Endothelial cell of umbilical vein (primary cell): Measurements from ENCODE around the gene MT3. TPM values are rescaled to one million over a fixed set of nuclear protein-coding genes. Genes with fewer than 3 reads are reported as not detected.

Experiments
- BruUV-seq: library from RNA; stranded (reverse); fragments of 400-500 nt; replicated peaks from 2 replicates; lab custom pipeline; 2021; lab: Mats Ljungman, UMichigan
- CTCF ChIA-PET: fragments of 300-600, 350-600 bp; sonication (Branson Sonifier 250); formaldehyde crosslinking; loops from one replicate; lab custom pipeline; 2021; ENCODE audit warnings: antibody characterized with exemption, inconsistent platforms; lab: Charles Lee
- POLR2A ChIA-PET: fragments of 300-600, 350-600 bp; sonication (Branson Sonifier 250); formaldehyde crosslinking; loops from one replicate; lab custom pipeline; 2021; ENCODE audit warnings: antibody characterized with exemption, inconsistent platforms; lab: Charles Lee
- DNase-seq: peaks from one replicate; pipeline ENCODE4 v3.0.0-alpha.2; 2011; ENCODE audit warnings: low read depth, low spot score
- FAIRE-seq: peaks from 2 replicates; lab custom pipeline; 2011; peaks lifted over from hg19 to GRCh38; lab: Jason Lieb, UNC
- H2AFZ ChIP-seq: 2 replicates; pipeline ENCODE4 v1.6.0; 2012; ENCODE audit warnings: low read depth, low read length, control low read depth, inconsistent platforms
- H3K27ac ChIP-seq: 2 replicates; pipeline ENCODE4 v1.5.1; 2011; ENCODE audit warnings: low read depth, mild to moderate bottlenecking, control low read depth, low read length, moderate library complexity; ENCODE audit not compliant: insufficient read depth
- H3K27me3 ChIP-seq, 2 experiments: 2 replicates each; pipeline versions ENCODE4 v1.6.0 to v1.6.1; 2011; ENCODE audit warnings: low read length in 2 of 2, mixed read lengths in 1 of 2; ENCODE audit not compliant: control insufficient read depth in 2 of 2, insufficient read depth in 2 of 2
- H3K36me3 ChIP-seq, 2 experiments: 2 replicates in 1 of 2; 3 replicates in 1 of 2; pipeline ENCODE4 v1.5.1; 2011; ENCODE audit warnings: low read length in 2 of 2, mild to moderate bottlenecking in 1 of 2, moderate library complexity in 1 of 2; ENCODE audit not compliant: control insufficient read depth in 2 of 2, insufficient read depth in 2 of 2; ENCODE audit errors: extremely low read depth in 1 of 2
- H3K4me1 ChIP-seq: 3 replicates; pipeline ENCODE4 v1.5.1; 2011; ENCODE audit warnings: mild to moderate bottlenecking, low read length; ENCODE audit not compliant: control insufficient read depth, insufficient read depth; ENCODE audit errors: extremely low read depth
- H3K4me2 ChIP-seq: 2 replicates; pipeline ENCODE4 v1.6.1; 2011; ENCODE audit warnings: low read length, control low read depth, mixed read lengths; ENCODE audit not compliant: insufficient read depth
- H3K4me3 ChIP-seq, 3 experiments: fragments of 200-600 bp in 1 of 3; sonication (generic), shearing (Covaris generic) in 1 of 3; replicated peaks in 1 of 3; 2 replicates each; pipeline ENCODE4 v1.5.1; 2011 to 2016; ENCODE audit warnings: control low read depth in 3 of 3, low read length in 3 of 3, mild to moderate bottlenecking in 2 of 3, inconsistent platforms in 1 of 3, low read depth in 1 of 3, moderate library complexity in 1 of 3; ENCODE audit not compliant: insufficient read depth in 1 of 3
- H3K79me2 ChIP-seq: 2 replicates; pipeline ENCODE4 v1.6.0; 2012; ENCODE audit warnings: low read length, inconsistent platforms; ENCODE audit not compliant: control insufficient read depth, insufficient read depth
- H3K9ac ChIP-seq: replicated peaks from 2 replicates; pipeline ENCODE3; 2011; ENCODE audit warnings: low read length, control low read depth; ENCODE audit not compliant: insufficient read depth; ENCODE audit errors: extremely low read depth
- H3K9me1 ChIP-seq: replicated peaks from 3 replicates; pipeline ENCODE4 v1.6.0; 2011; ENCODE audit warnings: mild to moderate bottlenecking, low read length; ENCODE audit not compliant: control insufficient read depth, insufficient read depth; ENCODE audit errors: extremely low read depth
- H3K9me3 ChIP-seq: replicated peaks from 2 replicates; pipeline ENCODE4 v1.5.1; 2012; ENCODE audit warnings: low read length, inconsistent platforms; ENCODE audit not compliant: control insufficient read depth, insufficient read depth
- H4K20me1 ChIP-seq: replicated peaks from 2 replicates; pipeline ENCODE3; 2011; ENCODE audit warnings: mild to moderate bottlenecking, low read length; ENCODE audit not compliant: control insufficient read depth, insufficient read depth; ENCODE audit errors: extremely low read depth
- dilution Hi-C: fragments of 300-500 bp; cut with MboI; formaldehyde crosslinking; loops from one replicate; pipeline ENCODE4 v1.15.0; 2019; ENCODE audit warnings: low sequenced_read_pairs; ENCODE audit not compliant: extremely low pct_ligation_motif_present
- intact Hi-C: fragments of 100-400 bp; cut with micrococcal nuclease; formaldehyde crosslinking; loops from one replicate; pipeline ENCODE4 v1.10.0; 2022
- polyA plus RNA-seq, 4 experiments: library from polyadenylated mRNA; depleted of rRNA in 3 of 4; stranded (reverse) in 3 of 4; unstranded in 1 of 4; fragments of >200 nt; gene quantifications; 2 replicates each; pipeline versions ENCODE4 v1.2.1 to v1.2.3, GENCODE V29; 2011 to 2012; ENCODE audit warnings: missing spikeins in 1 of 4
- total RNA-seq: library from RNA; stranded (reverse); gene quantifications from 2 replicates; pipeline ENCODE4 v1.2.3, GENCODE V29; 2021
- TF ChIP-seq, protein P1 (sequence below), 2 donors: IDR thresholded peaks; 1 replicate in 1 of 2; 2 replicates in 1 of 2; pipeline ENCODE4 v1.5.1; 2011; ENCODE audit warnings: low read length in 2 of 2, mild to moderate bottlenecking in 2 of 2, moderate library complexity in 2 of 2, control low read depth in 1 of 2, inconsistent platforms in 1 of 2, low read depth in 1 of 2; ENCODE audit not compliant: insufficient read depth in 1 of 2; ENCODE audit errors: extremely low read depth in 1 of 2

Gene MT3
- total and polyA plus RNA-seq, 2 donors (not counting 3 experiments of a cell fraction or from before 2014, with no cell fraction given), result not detected

DNA sequence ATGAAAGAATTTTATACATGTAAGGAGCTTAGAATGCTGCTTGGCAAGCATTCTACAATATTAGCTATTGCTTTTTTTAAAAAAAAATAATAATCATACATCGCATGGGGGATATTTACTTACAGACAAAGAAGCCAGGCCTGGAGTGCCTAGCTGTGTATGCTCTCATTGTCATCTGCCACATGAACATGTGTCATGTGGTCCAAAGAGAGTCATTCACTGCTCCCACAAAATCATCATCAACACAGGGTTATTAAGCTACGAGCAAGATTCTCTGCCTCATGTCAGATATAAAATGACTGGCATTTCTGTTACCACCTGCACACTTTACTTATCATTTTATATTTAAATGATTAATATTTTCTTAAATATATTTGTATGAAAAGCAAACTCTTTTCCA lies 34.3 kb downstream of the MT3 start:
- H3K36me3 ChIP-seq, result no peaks in the 10 kb centered on the region

More for the DNA sequence above, 34.3 kb downstream of the MT3 start:
- Histone ChIP-seq H3K79me2 (peaks cover 12% of the 10 kb centered on the region), H4K20me1 (no peaks in the 10 kb centered on the region), H3K9ac (no peak overlapping the region), H3K9me1 (no peaks in the 10 kb centered on the region), H3K4me1 (peaks cover 14% of the 10 kb centered on the region), H3K27ac (no peak overlapping the region), H3K9me3 (no peaks in the 10 kb centered on the region), H2AFZ (no peak overlapping the region), H3K27me3 (no peaks in the 10 kb centered on the region), H3K4me3 (no peak overlapping the region), H3K4me2 (no peak overlapping the region)
- ChIA-PET CTCF (interaction anchor here (1.0 to 3.2 kb wide), 9 partner anchors 12 to 109 kb away, joined by 3 to 13 read pairs (median 5); partner anchors contain the start of genes MT1A and MT2A), POLR2A (no interaction called here)
- TF ChIP-seq, protein P1, sequence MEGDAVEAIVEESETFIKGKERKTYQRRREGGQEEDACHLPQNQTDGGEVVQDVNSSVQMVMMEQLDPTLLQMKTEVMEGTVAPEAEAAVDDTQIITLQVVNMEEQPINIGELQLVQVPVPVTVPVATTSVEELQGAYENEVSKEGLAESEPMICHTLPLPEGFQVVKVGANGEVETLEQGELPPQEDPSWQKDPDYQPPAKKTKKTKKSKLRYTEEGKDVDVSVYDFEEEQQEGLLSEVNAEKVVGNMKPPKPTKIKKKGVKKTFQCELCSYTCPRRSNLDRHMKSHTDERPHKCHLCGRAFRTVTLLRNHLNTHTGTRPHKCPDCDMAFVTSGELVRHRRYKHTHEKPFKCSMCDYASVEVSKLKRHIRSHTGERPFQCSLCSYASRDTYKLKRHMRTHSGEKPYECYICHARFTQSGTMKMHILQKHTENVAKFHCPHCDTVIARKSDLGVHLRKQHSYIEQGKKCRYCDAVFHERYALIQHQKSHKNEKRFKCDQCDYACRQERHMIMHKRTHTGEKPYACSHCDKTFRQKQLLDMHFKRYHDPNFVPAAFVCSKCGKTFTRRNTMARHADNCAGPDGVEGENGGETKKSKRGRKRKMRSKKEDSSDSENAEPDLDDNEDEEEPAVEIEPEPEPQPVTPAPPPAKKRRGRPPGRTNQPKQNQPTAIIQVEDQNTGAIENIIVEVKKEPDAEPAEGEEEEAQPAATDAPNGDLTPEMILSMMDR (IDR thresholded peaks at IDR 0.05; ENCODE audit: extremely low read depth in 1 of 2, insufficient read depth in 1 of 2, low read depth in 1 of 2, low read length in 2 of 2), result no peak
- DNase-seq (no peak), FAIRE-seq (no peak)
- no TSS peak for BruUV-seq
- dilution Hi-C loops, result no loop called here
- intact Hi-C loops, result no loop called here
